Chondrocyte (in vitro differentiated cells): Measurements from ENCODE around the gene CWF19L1. TPM values are rescaled to one million over a fixed set of nuclear protein-coding genes. Genes with fewer than 3 reads are reported as not detected.
A peak's percentile ranks its signal among the peaks of the same experiment; 100 is the strongest.

ENCODE experiments used
- DNase-seq: peaks from one replicate; pipeline ENCODE4 v3.0.0; 2021; ENCODE audit warnings: mixed read lengths, low spot score
- H3K27ac Mint-ChIP-seq: one replicate; pipeline ENCODE4 v1.8.0; 2021; ENCODE audit warnings: mild to moderate bottlenecking, moderate library complexity, mixed read lengths; ENCODE audit not compliant: unreplicated experiment
- H3K27me3 Mint-ChIP-seq: 2 replicates; pipeline ENCODE4 v1.8.0; 2021; ENCODE audit warnings: low read depth, mixed read lengths
- H3K36me3 Mint-ChIP-seq: 2 replicates; pipeline ENCODE4 v1.8.0; 2021; ENCODE audit warnings: low read depth, mixed read lengths
- H3K4me1 Mint-ChIP-seq: 2 replicates; pipeline ENCODE4 v1.8.0; 2021; ENCODE audit warnings: low read depth, mild to moderate bottlenecking, mixed read lengths
- H3K4me3 Mint-ChIP-seq: one replicate; pipeline ENCODE4 v1.8.0; 2021; ENCODE audit warnings: mild to moderate bottlenecking, moderate library complexity, mixed read lengths; ENCODE audit not compliant: unreplicated experiment
- H3K9me3 Mint-ChIP-seq: 2 replicates; pipeline ENCODE4 v1.8.0; 2021; ENCODE audit warnings: low read depth, mixed read lengths
- CTCF ChIP-seq: fragments of 200-600 bp; sonication (generic); IDR thresholded peaks from 2 replicates; pipeline ENCODE4 v1.5.0; 2021; ENCODE audit warnings: antibody characterized with exemption, mild to moderate bottlenecking, moderate library complexity
- total RNA-seq: library from RNA; stranded (reverse); gene quantifications from 3 replicates; pipeline ENCODE4 v1.2.1, GENCODE V29; 2021

The CWF19L1 gene
- total RNA-seq, 1 donor from 2014 or later, result 14.1 TPM

GRCh38 chr10:100245484-100246220 lies 21.8 kb downstream of the CWF19L1 start:
- H3K36me3 Mint-ChIP-seq, result peaks cover 17% of the 10 kb centered on the region
- no peaks in the 10 kb centered on the region for H3K9me3 Mint-ChIP-seq
- no peak overlapping the region for H3K4me3 Mint-ChIP-seq
- TF ChIP-seq CTCF, result no peak
- no peaks in the 10 kb centered on the region for H3K27me3 Mint-ChIP-seq
- H3K4me1 Mint-ChIP-seq, result peaks cover 5% of the 10 kb centered on the region
- no peak for DNase-seq
- H3K27ac Mint-ChIP-seq, result no peak overlapping the region

GRCh38 chr10:100239851-100240250 lies 27.6 kb downstream of the CWF19L1 start:
- Mint-ChIP-seq H3K9me3 (no peaks in the 10 kb centered on the region), H3K36me3 (peaks cover 16% of the 10 kb centered on the region), H3K4me3 (no peak overlapping the region), H3K4me1 (no peaks in the 10 kb centered on the region), H3K27me3 (no peaks in the 10 kb centered on the region), H3K27ac (no peak overlapping the region)
- no peak for DNase-seq
- no peak for TF ChIP-seq CTCF

GRCh38 chr10:100238429-100238828 lies 29.0 kb downstream of the CWF19L1 start:
- Mint-ChIP-seq H3K4me3 (no peak overlapping the region), H3K27ac (no peak overlapping the region), H3K9me3 (no peaks in the 10 kb centered on the region), H3K27me3 (no peaks in the 10 kb centered on the region), H3K4me1 (no peaks in the 10 kb centered on the region), H3K36me3 (peaks cover 13% of the 10 kb centered on the region)
- TF ChIP-seq CTCF, result no peak
- DNase-seq, result no peak

- peaks cover 8% of the 10 kb centered on the region for H3K36me3 Mint-ChIP-seq
- H3K9me3 Mint-ChIP-seq, result no peaks in the 10 kb centered on the region
- H3K4me3 Mint-ChIP-seq, result no peak overlapping the region
- peaks cover 26% of the 10 kb centered on the region for H3K4me1 Mint-ChIP-seq
- no peak for DNase-seq
- TF ChIP-seq CTCF, result no peak
- no peak overlapping the region for H3K27ac Mint-ChIP-seq
- no peaks in the 10 kb centered on the region for H3K27me3 Mint-ChIP-seq
Measured at GRCh38 chr10:100232101-100232500, 35.3 kb downstream of the CWF19L1 start.

GRCh38 chr10:100229819-100230422 lies 37.5 kb downstream of the CWF19L1 start:
- no peaks in the 10 kb centered on the region for H3K9me3 Mint-ChIP-seq
- H3K36me3 Mint-ChIP-seq, result peaks cover 9% of the 10 kb centered on the region
- DNase-seq, result no peak
- peak overlapping the region; percentile 94 for H3K27ac Mint-ChIP-seq
- peak overlapping the region; percentile 87 for H3K4me3 Mint-ChIP-seq
- no peak for TF ChIP-seq CTCF
- H3K27me3 Mint-ChIP-seq, result no peaks in the 10 kb centered on the region
- peaks cover 26% of the 10 kb centered on the region for H3K4me1 Mint-ChIP-seq
